HG03108 (cell line): ENCODE measurements around the gene PRM1.

Experiments
- ATAC-seq: cut with Tn5 transposase; IDR thresholded peaks from one replicate; pipeline ENCODE4 v1.9.1; 2021; ENCODE audit warnings: moderate library complexity; ENCODE audit not compliant: unreplicated experiment

Gene PRM1

GRCh38 chr16:11280616-11281522 lies at the start of gene PRM1:
PRM1 (minus strand) TSS chr16:11281330; CDS start chr16:11281238, 92 bp downstream.
- no peak for ATAC-seq

GRCh38 chr16:11330526-11331237 lies 49.6 kb upstream of the PRM1 start:
- no peak for ATAC-seq

DNA sequence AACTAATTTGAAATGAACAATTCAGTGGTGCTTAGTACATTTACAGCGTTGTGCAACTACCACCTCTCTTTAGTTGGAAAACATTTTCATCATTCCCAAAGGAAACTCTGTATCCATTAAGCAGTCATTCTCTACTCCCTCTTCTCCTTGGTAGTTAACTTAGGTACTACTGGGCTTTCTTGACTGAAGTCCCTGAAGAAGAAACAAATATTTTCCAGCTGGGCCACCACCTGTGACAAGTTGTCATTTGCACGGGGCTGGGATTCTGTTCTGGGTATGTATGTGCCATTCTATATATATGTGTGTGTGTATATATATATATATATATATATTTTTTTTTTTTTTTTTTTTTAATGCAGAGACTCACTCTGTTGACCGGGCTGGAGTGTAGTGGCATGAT lies 48.8 kb upstream of the PRM1 start:
- ATAC-seq, result no peak

GRCh38 chr16:11329071-11329491 lies 48.0 kb upstream of the PRM1 start:
- no peak for ATAC-seq

GRCh38 chr16:11328172-11329070 lies 47.3 kb upstream of the PRM1 start:
- peak; percentile 69 for ATAC-seq

- no peak for ATAC-seq
Observed at GRCh38 chr16:11327277-11328171, 46.4 kb upstream of the PRM1 start.

GRCh38 chr16:11326737-11327276 lies 45.7 kb upstream of the PRM1 start:
- no peak for ATAC-seq

GRCh38 chr16:11326084-11326736 lies 45.1 kb upstream of the PRM1 start:
- no peak for ATAC-seq

DNA sequence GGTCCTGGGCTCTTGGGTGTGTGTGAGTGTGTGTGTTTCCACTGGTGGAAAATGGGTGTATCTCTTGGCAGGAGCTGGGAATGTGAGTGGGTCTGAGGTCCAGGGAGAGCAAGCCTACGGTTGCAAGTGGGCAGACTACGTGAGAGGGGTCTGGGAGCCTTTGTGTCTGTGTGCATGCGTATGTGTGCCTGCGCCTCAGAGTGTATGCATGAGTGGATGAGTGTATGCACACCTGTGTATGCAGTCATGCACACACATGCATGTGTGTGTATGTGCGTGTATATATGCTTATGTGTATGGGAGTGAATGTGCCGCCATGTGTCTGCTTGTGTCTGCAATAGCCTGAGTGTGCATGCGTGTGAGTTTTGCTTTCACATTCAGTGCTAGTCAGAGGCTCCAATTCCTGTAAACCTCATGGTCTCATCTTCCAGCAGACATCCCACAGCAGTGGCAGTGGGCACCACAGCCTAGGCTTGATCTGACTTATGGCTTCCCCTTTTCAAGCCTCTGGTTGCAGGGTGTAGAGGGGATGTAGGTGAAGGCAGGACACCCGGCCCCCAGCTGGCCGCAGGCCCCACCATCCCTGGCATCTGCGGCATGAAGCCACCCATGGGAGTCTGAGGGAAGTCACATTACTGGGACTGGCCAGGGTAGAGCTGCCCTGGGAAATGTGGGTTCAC lies 44.4 kb upstream of the PRM1 start:
- no peak for ATAC-seq

DNA sequence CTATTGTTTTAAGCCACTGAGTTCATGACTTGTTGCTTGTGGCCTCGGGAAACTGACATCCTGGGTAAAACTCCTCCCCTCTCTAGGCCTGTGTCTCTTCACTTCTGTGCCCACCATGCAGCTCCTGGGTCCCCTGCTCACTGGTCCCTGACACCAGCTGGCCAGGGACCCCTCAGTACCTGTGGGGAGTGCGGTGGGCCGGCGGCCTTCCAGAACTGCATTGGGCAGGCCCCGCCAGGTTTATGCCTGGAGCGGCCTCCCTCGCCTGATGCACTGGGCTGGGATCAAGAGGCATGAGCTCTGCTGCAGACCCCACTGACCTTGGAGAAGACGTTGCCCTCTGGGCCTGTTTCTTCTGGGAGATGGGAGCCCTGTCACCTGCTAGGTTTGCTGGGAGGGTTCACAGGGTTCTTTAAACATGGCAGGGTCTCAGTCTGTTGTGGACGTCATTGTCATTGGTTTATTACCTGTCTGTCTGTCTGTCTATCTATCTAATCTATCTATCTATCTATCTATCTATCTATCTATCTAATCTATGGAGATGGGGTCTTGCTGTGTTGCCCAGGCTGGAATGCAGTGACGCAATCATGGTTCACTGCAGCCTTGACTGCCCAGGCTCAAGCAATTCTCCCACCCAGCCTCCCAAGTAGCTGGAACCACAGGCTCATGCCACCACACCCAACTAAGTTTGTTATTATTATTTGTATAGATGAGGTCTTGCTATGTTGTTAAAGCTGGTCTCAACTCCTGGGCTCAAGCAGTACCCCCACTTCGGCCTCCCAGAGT lies 42.6 kb upstream of the PRM1 start:
- ATAC-seq, result no peak

DNA sequence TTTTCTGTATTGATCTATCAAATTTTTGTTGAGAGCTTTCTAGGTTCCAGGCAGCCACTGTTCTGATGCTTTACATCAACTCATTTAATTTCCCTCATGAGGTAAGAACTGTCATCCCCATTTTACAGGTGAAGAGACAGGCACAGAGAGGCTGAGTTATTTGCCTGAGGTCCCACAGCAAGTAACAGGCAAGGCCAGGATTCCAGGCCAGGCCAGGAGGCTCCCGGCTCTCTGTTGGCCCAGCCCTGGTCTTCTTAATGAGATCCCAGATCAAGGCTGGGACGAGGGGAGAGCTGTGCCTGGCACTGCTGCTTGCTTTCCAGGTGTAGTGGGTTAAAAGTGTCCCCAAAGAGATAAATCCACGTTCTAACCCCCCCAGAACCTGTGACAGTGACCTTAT lies 41.7 kb upstream of the PRM1 start:
- no peak for ATAC-seq

GRCh38 chr16:11321662-11322061 lies 40.5 kb upstream of the PRM1 start:
- ATAC-seq, result no peak

DNA sequence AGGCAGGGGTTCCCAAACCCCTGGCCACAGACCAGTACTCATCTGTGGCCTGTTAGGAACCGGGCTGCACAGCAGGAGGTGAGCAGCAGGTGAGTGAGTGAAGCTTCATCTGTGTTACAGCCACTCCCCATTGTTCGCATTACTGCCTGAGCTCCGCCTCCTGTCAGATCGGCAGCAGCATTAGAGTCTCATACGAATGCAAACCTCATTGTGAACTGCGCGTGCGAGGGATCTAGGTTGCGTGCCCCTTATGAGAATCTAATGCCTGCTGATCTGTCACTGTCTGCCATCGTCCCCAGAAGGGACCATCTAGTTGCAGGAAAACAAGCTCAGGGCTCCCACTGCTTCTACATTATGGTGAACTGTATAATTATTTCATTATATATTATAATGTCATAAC lies 39.0 kb upstream of the PRM1 start:
- no peak for ATAC-seq

DNA sequence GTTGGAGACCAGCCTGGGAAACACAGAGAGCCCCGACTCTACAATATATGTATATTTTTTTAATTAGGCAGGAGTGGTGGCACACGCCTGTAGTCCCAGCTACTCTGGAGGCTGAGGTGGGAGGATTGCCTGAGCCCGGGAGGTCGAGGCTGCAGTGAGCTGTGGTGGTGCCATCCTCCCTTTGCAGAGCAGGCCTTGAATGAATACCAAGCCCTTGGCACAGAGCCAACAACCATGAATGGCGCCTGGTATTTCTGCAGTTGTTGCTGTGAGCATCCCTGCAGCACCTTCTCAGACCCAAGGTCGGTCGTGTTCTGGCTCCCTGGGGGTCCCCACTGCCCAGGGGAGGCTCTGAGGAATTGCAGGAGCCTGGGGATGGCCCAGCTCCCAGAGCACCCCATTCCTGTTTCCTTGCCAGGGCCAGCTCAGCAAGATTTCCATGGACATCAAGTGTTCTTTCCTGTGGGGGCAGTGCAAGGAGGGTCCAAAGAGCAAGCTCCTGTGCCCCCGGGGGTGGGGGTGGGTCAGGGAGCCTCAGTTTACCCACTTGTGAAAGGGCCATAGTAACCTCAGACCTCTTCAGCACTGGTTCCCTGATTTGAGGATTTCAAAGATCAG lies 38.5 kb upstream of the PRM1 start:
- ATAC-seq, result no peak

GRCh38 chr16:11318817-11319216 lies 37.7 kb upstream of the PRM1 start:
- no peak for ATAC-seq

DNA sequence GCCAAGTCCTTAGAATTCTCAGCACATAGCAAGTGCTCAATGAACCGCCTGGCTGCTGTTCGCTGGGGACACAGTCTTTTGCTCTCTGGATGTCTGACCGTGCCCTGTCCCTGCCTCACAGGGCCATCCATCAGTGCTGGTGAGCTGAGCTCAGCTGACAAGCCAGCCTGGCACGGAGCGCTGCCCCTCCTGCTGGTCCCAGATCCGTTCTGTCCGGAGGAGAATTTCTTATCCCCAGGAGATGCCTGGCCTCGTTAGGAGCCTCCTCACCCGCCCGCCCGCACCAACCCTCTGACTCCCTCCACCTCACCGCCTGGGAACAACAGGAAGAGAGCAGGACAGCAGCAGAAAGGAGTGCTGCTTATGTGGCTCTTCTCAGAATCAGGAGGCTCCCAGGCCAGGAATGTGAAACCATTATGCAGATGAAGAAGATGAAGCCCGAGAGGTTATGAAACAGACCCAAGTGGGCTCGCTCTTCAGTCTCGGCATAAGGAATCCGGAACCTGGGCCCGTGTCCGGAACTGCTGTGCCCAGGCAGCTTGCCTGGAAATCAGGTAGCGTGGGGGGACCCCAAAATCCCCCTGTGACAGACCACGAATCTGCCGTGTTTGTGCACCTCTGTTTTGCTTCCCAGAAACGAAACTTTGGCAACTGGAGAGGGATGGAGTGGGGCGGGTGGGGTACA lies 35.3 kb upstream of the PRM1 start:
- ATAC-seq, result no peak

DNA sequence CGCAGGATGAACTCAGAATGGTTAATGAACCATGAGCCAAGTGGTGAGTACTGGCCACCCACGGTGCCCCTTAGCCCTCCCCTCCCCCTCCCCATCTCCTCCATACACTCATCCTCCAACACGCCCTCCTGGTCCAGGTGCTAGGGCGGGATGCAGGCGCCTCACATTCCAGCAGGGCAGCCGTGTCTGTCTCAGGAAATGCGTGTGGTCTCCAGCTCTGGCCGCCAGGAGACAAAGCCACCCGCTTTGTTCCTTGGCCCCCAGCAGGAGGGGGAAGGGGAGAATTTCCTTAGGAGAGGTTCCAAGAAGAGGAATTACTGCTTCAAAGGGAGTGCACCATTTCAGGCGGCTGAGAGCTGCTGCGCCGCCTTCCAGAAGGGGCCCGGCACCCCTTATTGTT lies 34.4 kb upstream of the PRM1 start:
- no peak for ATAC-seq
